Measurements from ENCODE around the gene HOOK1. TPM values are rescaled to one million over a fixed set of nuclear protein-coding genes. Genes with fewer than 3 reads are reported as not detected.
"Not testable (repeated sequence)": the region's sequence is repeated elsewhere in the genome, so short reads cannot be mapped to it uniquely, and the experiment has no call there.

Gene HOOK1
- total and polyA plus RNA-seq, 2 of the 13 experiments (the other 11 are each of a cell fraction or from before 2014, with no cell fraction given), result 11.3 to 24.2 TPM

DNA sequence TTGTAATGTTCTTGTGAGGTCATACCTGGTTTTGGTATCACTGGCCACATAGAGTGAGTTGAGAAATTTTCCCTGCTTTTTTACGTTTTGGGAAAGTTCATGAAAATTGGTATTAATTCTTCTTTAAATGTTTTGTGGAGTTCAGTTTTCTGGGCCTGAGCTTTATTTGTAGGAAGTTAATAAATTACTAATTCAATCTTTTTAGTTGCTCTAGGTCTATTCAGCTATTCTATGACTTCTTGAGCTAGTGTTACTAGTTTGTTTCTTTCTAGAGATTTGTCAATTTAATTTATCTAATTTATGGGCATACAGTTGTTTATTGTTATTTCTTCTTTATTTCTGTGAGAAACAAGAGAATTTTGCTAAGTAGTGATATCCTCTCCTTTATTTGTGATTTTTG lies 37.4 kb downstream of the HOOK1 start:
- intact Hi-C loops (cut with micrococcal nuclease; ENCODE audit: unreplicated experiment), result no loop called here
- Histone ChIP-seq H2AFZ (ENCODE audit: low read length) (no peak overlapping the region), H3K27me3 (ENCODE audit: control insufficient read depth in 1 of 2, insufficient read depth in 2 of 2, low read length in 2 of 2) (no peaks in the 10 kb centered on the region), H3K9ac (ENCODE audit: insufficient read depth, low read depth, low read length) (no peak overlapping the region), H3K4me3 (replicated peaks in 1 of 3; ENCODE audit: insufficient read depth in 1 of 3, low read depth in 2 of 3, low read length in 3 of 3) (no peak overlapping the region), H3K36me3 (replicated peaks in 1 of 2; ENCODE audit: control insufficient read depth in 1 of 2, insufficient read depth in 2 of 2, low read length in 2 of 2) (peaks cover 1 to 22% of the 10 kb centered on the region in 2 experiments; a peak in 3 of 5 replicates), H3K4me2 (ENCODE audit: low read depth, low read length) (no peak overlapping the region), H3K79me2 (ENCODE audit: insufficient read depth, low read length) (peaks cover 2% of the 10 kb centered on the region), H3K27ac (ENCODE audit: extremely low read length, insufficient read depth, low read length) (no peak overlapping the region), H4K20me1 (ENCODE audit: insufficient read depth, low read length) (no peaks in the 10 kb centered on the region), H3K9me3 (ENCODE audit: low read length) (no peaks in the 10 kb centered on the region), H3K4me1 (ENCODE audit: insufficient read depth, low read length) (peaks cover 21% of the 10 kb centered on the region)
- FAIRE-seq (no peak), DNase-seq (ENCODE audit: low spot score) (no peak), ATAC-seq (no peak)
- BruUV-seq (replicated peaks), result no TSS peak
- TF ChIP-seq, protein P1, sequence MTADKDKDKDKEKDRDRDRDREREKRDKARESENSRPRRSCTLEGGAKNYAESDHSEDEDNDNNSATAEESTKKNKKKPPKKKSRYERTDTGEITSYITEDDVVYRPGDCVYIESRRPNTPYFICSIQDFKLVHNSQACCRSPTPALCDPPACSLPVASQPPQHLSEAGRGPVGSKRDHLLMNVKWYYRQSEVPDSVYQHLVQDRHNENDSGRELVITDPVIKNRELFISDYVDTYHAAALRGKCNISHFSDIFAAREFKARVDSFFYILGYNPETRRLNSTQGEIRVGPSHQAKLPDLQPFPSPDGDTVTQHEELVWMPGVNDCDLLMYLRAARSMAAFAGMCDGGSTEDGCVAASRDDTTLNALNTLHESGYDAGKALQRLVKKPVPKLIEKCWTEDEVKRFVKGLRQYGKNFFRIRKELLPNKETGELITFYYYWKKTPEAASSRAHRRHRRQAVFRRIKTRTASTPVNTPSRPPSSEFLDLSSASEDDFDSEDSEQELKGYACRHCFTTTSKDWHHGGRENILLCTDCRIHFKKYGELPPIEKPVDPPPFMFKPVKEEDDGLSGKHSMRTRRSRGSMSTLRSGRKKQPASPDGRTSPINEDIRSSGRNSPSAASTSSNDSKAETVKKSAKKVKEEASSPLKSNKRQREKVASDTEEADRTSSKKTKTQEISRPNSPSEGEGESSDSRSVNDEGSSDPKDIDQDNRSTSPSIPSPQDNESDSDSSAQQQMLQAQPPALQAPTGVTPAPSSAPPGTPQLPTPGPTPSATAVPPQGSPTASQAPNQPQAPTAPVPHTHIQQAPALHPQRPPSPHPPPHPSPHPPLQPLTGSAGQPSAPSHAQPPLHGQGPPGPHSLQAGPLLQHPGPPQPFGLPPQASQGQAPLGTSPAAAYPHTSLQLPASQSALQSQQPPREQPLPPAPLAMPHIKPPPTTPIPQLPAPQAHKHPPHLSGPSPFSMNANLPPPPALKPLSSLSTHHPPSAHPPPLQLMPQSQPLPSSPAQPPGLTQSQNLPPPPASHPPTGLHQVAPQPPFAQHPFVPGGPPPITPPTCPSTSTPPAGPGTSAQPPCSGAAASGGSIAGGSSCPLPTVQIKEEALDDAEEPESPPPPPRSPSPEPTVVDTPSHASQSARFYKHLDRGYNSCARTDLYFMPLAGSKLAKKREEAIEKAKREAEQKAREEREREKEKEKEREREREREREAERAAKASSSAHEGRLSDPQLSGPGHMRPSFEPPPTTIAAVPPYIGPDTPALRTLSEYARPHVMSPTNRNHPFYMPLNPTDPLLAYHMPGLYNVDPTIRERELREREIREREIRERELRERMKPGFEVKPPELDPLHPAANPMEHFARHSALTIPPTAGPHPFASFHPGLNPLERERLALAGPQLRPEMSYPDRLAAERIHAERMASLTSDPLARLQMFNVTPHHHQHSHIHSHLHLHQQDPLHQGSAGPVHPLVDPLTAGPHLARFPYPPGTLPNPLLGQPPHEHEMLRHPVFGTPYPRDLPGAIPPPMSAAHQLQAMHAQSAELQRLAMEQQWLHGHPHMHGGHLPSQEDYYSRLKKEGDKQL (CRISPR knock-in tag; IDR thresholded peaks at IDR 0.05; ENCODE audit: low read depth), result no peak
- no peak for TF ChIP-seq EHMT2 (IDR thresholded peaks at IDR 0.05; ENCODE audit: borderline replicate concordance, low read depth, low read length)
- TF ChIP-seq CENPT (CRISPR knock-in tag; IDR thresholded peaks at IDR 0.05; ENCODE audit: low read depth), result no peak
- WGBS (ENCODE audit: low lambda C conversion rate), result 73% methylated on average over 1 of the region's 1 CpG
- CTCF ChIA-PET (ENCODE audit: low intra/inter-chr PET ratio, low total read pairs), result no interaction called here
- POLR2A ChIA-PET, result interaction anchor here (1.3 kb wide), 1 partner anchor 38 kb away, joined by 3 read pairs; the partner anchor contains the start of gene HOOK1
- in situ Hi-C loops (cut with HindIII; ENCODE audit: extremely low pct_ligation_motif_present, low pct_unique_long_range_greater_than_20kb), result no loop called here

- intact Hi-C loops (cut with micrococcal nuclease; ENCODE audit: unreplicated experiment), result loop anchor here (5.0 kb wide), 1 partner anchor 38 kb away; no protein-coding TSS in a partner anchor
- BruUV-seq (replicated peaks); H4K20me1 ChIP-seq (ENCODE audit: insufficient read depth, low read length); H3K27me3 ChIP-seq (ENCODE audit: control insufficient read depth in 1 of 2, insufficient read depth in 2 of 2, low read length in 2 of 2); H3K79me2 ChIP-seq (ENCODE audit: insufficient read depth, low read length); ATAC-seq; CTCF ChIA-PET (ENCODE audit: low intra/inter-chr PET ratio, low total read pairs); H3K4me3 ChIP-seq (replicated peaks in 1 of 3; ENCODE audit: insufficient read depth in 1 of 3, low read depth in 2 of 3, low read length in 3 of 3); DNase-seq (ENCODE audit: low spot score); in situ Hi-C loops (cut with HindIII; ENCODE audit: extremely low pct_ligation_motif_present, low pct_unique_long_range_greater_than_20kb); H3K36me3 ChIP-seq (replicated peaks in 1 of 2; ENCODE audit: control insufficient read depth in 1 of 2, insufficient read depth in 2 of 2, low read length in 2 of 2); H3K4me2 ChIP-seq (ENCODE audit: low read depth, low read length); FAIRE-seq; H3K9me3 ChIP-seq (ENCODE audit: low read length); H3K9ac ChIP-seq (ENCODE audit: insufficient read depth, low read depth, low read length); H2AFZ ChIP-seq (ENCODE audit: low read length); H3K27ac ChIP-seq (ENCODE audit: extremely low read length, insufficient read depth, low read length): not testable (repeated sequence)
- peaks cover 37% of the 10 kb centered on the region for H3K4me1 ChIP-seq (ENCODE audit: insufficient read depth, low read length)
- WGBS (ENCODE audit: low lambda C conversion rate), result 97% methylated on average over 1 of the region's 1 CpG
- POLR2A ChIA-PET, result interaction anchor here (2.4 kb wide), 1 partner anchor 41 kb away, joined by 9 read pairs; the partner anchor contains the start of gene HOOK1
Measured at GRCh38 chr1:59855297-59855696, 40.5 kb downstream of the HOOK1 start.

All from HepG2 (cell line).